ENCODE measurements around the gene MAP3K14. TPM values are rescaled to one million over a fixed set of nuclear protein-coding genes. Genes with fewer than 3 reads are reported as not detected.

The MAP3K14 gene
- total RNA-seq, 1 experiment from 2014 or later, result 7.8 TPM

DNA sequence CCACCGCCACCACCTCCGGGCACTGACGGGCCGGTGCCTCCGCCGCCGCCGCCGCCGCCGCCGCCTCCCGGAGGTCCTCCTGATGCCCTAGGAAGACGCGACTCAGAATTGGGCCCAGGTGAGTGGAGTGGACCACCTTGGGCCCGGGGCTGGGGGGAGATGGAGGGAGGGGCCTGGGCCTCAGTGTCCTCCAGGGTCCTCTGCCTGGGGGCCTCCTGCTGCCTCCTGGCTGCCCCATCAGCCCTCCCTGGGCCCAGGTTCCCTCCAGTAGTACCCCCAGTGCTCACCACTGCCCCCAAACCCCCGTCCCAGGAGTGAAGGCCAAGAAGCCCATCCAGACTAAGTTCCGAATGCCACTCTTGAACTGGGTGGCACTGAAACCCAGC lies 74.8 kb downstream of the MAP3K14 start:
- no peaks in the 10 kb centered on the region for H3K79me1 ChIP-seq (ENCODE audit: insufficient read depth, low read depth, low read length, poor library complexity, severe bottlenecking)
- no peak overlapping the region for H2AK5ac ChIP-seq (ENCODE audit: insufficient read length, low read length)
- no peaks in the 10 kb centered on the region for H3K9me3 ChIP-seq (ENCODE audit: control insufficient read depth, low read depth, low read length)
- no peak overlapping the region for H3K4me2 ChIP-seq (ENCODE audit: insufficient read depth, insufficient read length, low read length)
- no peak overlapping the region for H3K4ac ChIP-seq (ENCODE audit: low read depth, low read length)
- H3K14ac ChIP-seq (ENCODE audit: insufficient read depth, low read length), result no peak overlapping the region
- no peaks in the 10 kb centered on the region for H3K79me2 ChIP-seq (ENCODE audit: insufficient read depth, low read length)
- Mint-ChIP-seq H3K4me3 (peak overlapping the region; percentile 60 to 76), H3K36me3 (ENCODE audit: insufficient read depth in 1 of 3, low read depth in 3 of 3) (peaks cover 0 to 4% (median 0%) of the 10 kb centered on the region in 3 experiments; a peak in 2 of 7 replicates), H3K4me1 (peaks cover 15 to 28% of the 10 kb centered on the region in 2 experiments), H3K27ac (no peak overlapping the region), H3K9me3 (no peaks in the 10 kb centered on the region; a peak in 1 of 5 replicates), H3K27me3 (ENCODE audit: low read depth) (peaks cover 63% of the 10 kb centered on the region)
- H2BK5ac ChIP-seq (ENCODE audit: insufficient read length, low read length), result no peak overlapping the region
- H2BK12ac ChIP-seq (ENCODE audit: insufficient read length, low read depth, low read length), result no peak overlapping the region
- H4K91ac ChIP-seq (ENCODE audit: insufficient read length, low read depth, low read length), result no peak overlapping the region
- no peak overlapping the region for H3K27ac ChIP-seq (ENCODE audit: insufficient read length, low read depth, low read length)
- H3K23me2 ChIP-seq (ENCODE audit: insufficient read length, low read depth, low read length, poor library complexity, severe bottlenecking), result peaks cover 14% of the 10 kb centered on the region
- peaks cover 4% of the 10 kb centered on the region; the same call in 1 of the 2 replicates for H3K27me3 ChIP-seq (ENCODE audit: insufficient read depth, low read length)
- no peak overlapping the region for H3T11ph ChIP-seq (ENCODE audit: low read length)
- H2BK15ac ChIP-seq (ENCODE audit: low read depth, low read length), result no peak overlapping the region
- WGBS (ENCODE audit: extremely low coverage, insufficient read length, low lambda C conversion rate), result no CpG with 5 or more reads among the region's 18 CpGs
- TF ChIP-seq, protein P1, sequence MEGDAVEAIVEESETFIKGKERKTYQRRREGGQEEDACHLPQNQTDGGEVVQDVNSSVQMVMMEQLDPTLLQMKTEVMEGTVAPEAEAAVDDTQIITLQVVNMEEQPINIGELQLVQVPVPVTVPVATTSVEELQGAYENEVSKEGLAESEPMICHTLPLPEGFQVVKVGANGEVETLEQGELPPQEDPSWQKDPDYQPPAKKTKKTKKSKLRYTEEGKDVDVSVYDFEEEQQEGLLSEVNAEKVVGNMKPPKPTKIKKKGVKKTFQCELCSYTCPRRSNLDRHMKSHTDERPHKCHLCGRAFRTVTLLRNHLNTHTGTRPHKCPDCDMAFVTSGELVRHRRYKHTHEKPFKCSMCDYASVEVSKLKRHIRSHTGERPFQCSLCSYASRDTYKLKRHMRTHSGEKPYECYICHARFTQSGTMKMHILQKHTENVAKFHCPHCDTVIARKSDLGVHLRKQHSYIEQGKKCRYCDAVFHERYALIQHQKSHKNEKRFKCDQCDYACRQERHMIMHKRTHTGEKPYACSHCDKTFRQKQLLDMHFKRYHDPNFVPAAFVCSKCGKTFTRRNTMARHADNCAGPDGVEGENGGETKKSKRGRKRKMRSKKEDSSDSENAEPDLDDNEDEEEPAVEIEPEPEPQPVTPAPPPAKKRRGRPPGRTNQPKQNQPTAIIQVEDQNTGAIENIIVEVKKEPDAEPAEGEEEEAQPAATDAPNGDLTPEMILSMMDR (conservative IDR thresholded peaks at IDR 0.05), result no peak
- no peak overlapping the region for H3K9ac ChIP-seq (ENCODE audit: extremely low read depth, insufficient read length, low read length)
- no peak overlapping the region for H3K23ac ChIP-seq (ENCODE audit: insufficient read length, low read depth, low read length)
- no peak overlapping the region for H4K5ac ChIP-seq (ENCODE audit: insufficient read length, low read depth, low read length)
- peaks cover 3% of the 10 kb centered on the region; the same call in 1 of the 2 replicates for H3K4me1 ChIP-seq (ENCODE audit: insufficient read depth, low read length)
- no peak overlapping the region for H2BK120ac ChIP-seq (ENCODE audit: low read depth, low read length, poor library complexity, severe bottlenecking)
- no peak overlapping the region for H3K18ac ChIP-seq (ENCODE audit: insufficient read length, low read depth, low read length)
- DNase-seq, result no peak
- H2AFZ ChIP-seq (ENCODE audit: low read length), result no peak overlapping the region
- no peak overlapping the region for H4K8ac ChIP-seq (replicated peaks; ENCODE audit: insufficient read length, low read depth, low read length)
- no peak overlapping the region for H3K56ac ChIP-seq (ENCODE audit: insufficient read length, low read depth, low read length)
- no peak overlapping the region for H2BK20ac ChIP-seq (ENCODE audit: low read depth, low read length, poor library complexity, severe bottlenecking)
- no peaks in the 10 kb centered on the region for H4K20me1 ChIP-seq (ENCODE audit: control insufficient read depth, insufficient read depth, insufficient read length)
